Natural killer cell (primary cell): Measurements from ENCODE around the gene SRXN1. TPM values are rescaled to one million over a fixed set of nuclear protein-coding genes. Genes with fewer than 3 reads are reported as not detected.

Experiments used
- ATAC-seq, 3 donors: fragments of 150-1000 bp in 2 of 3; fragments of 200-7000 bp in 1 of 3; cut with Tn5 transposase; 1 replicate in 1 of 3; 2 replicates in 2 of 3; pipeline ENCODE4 v1.10.0; 2021; ENCODE audit warnings: mild to moderate bottlenecking in 2 of 3, moderate library complexity in 2 of 3
- DNase-seq, 2 donors: peaks; one replicate each; pipeline versions ENCODE4 v3.0.0 to v3.0.0-alpha.2; 2013 to 2021; ENCODE audit warnings: mixed read lengths in 1 of 2
- H3K27ac ChIP-seq: one replicate; pipeline ENCODE4 v1.5.1; 2013; ENCODE audit warnings: mild to moderate bottlenecking, low read length
- H3K27me3 ChIP-seq: one replicate; pipeline ENCODE4 v1.6.1; 2013; ENCODE audit warnings: low read length; ENCODE audit not compliant: control insufficient read depth, insufficient read depth
- H3K36me3 ChIP-seq: one replicate; pipeline ENCODE4 v1.6.1; 2013; ENCODE audit warnings: low read length; ENCODE audit not compliant: control insufficient read depth, insufficient read depth
- H3K4me1 ChIP-seq: one replicate; pipeline ENCODE4 v1.6.1; 2013; ENCODE audit warnings: low read length; ENCODE audit not compliant: control insufficient read depth, insufficient read depth
- H3K4me3 ChIP-seq: one replicate; pipeline ENCODE4 v1.5.1; 2013; ENCODE audit warnings: low read length
- H3K9me3 ChIP-seq: one replicate; pipeline ENCODE4 v1.6.1; 2013; ENCODE audit warnings: low read length; ENCODE audit not compliant: control insufficient read depth, insufficient read depth
- H3K27ac Mint-ChIP-seq, 2 donors: one replicate each; pipeline ENCODE4 v1.8.0; 2022; ENCODE audit warnings: mild to moderate bottlenecking in 2 of 2, mixed read lengths in 2 of 2, moderate library complexity in 1 of 2
- H3K27me3 Mint-ChIP-seq, 2 donors: one replicate each; pipeline ENCODE4 v1.8.0; 2022; ENCODE audit warnings: low read depth in 2 of 2, mixed read lengths in 2 of 2
- H3K36me3 Mint-ChIP-seq: one replicate; pipeline ENCODE4 v1.8.0; 2022; ENCODE audit warnings: mixed read lengths
- H3K4me1 Mint-ChIP-seq, 2 donors: one replicate each; pipeline ENCODE4 v1.8.0; 2022; ENCODE audit warnings: mixed read lengths in 2 of 2
- H3K4me3 Mint-ChIP-seq: one replicate; pipeline ENCODE4 v1.8.0; 2022; ENCODE audit warnings: mild to moderate bottlenecking, moderate library complexity, mixed read lengths
- H3K9me3 Mint-ChIP-seq, 2 donors: one replicate each; pipeline ENCODE4 v1.8.0; 2022; ENCODE audit warnings: mixed read lengths in 2 of 2
- WGBS: methylation state at CpG from one replicate; pipeline ENCODE4 v1.1.7; 2013; ENCODE audit warnings: missing lambda C conversion rate; ENCODE audit not compliant: insufficient coverage; 5-methylcytosine and 5-hydroxymethylcytosine counted together
- intact Hi-C: fragments of 100-400 bp; cut with micrococcal nuclease; formaldehyde crosslinking; loops from one replicate; pipeline ENCODE4 v1.14.2; 2022
- total RNA-seq, 4 donors: library from RNA; stranded (reverse); fragments of 120-200 nt in 1 of 4; gene quantifications; one replicate each; pipeline versions ENCODE4 v1.2.3 to v1.2.4, GENCODE V29; 2013 to 2022
- TF ChIP-seq, protein P1 (sequence below): fragments of 200-600 bp; IDR thresholded peaks from one replicate; pipeline ENCODE4 v1.8.0; 2022; ENCODE audit warnings: antibody characterized with exemption

SRXN1 gene
- total RNA-seq, 3 donors from 2014 or later (not counting 1 experiment from before 2014, with no cell fraction given), result 9.1 to 16.7 (median 11.6) TPM

DNA sequence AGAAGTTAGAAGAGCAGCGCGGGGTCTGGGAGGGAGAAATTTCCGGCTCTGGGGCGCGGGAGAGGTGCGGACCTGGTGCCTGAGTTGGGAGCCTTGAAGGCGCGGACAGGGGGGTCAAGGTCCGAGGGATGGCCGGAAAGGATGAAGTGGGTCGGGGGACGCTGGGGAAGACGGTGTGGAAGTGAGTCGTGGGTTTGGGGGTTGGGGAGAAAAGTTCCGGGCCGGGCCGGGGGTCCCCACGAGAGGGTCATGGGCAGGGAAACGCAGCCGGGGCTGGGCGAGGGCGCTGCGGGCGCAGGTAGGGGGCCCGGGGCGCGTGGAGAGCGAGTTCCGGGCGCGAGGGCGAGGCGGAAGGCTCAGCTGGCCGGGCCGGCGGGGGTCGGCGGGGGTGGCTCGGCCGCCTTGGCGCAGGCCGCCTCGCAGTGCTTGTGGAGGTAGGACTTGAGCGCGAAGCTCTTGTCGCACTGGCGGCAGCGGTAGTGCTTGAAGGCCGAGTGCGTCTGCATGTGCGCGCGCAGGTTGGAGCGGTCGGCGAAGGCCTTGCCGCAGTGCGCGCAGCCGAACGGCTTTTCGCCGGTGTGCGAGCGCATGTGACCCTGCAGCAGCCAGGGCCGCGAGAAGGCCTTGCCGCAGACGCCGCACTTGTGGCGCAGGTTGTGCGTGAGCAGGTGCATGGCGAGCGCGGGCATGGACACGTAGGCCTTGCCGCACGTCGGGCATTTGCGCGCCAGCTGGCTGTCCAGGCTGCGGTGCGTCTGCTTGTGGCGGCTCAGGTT is 10.5 kb upstream of the SRXN1 start:
- H3K27ac Mint-ChIP-seq, result no peak overlapping the region
- TF ChIP-seq, protein P1, sequence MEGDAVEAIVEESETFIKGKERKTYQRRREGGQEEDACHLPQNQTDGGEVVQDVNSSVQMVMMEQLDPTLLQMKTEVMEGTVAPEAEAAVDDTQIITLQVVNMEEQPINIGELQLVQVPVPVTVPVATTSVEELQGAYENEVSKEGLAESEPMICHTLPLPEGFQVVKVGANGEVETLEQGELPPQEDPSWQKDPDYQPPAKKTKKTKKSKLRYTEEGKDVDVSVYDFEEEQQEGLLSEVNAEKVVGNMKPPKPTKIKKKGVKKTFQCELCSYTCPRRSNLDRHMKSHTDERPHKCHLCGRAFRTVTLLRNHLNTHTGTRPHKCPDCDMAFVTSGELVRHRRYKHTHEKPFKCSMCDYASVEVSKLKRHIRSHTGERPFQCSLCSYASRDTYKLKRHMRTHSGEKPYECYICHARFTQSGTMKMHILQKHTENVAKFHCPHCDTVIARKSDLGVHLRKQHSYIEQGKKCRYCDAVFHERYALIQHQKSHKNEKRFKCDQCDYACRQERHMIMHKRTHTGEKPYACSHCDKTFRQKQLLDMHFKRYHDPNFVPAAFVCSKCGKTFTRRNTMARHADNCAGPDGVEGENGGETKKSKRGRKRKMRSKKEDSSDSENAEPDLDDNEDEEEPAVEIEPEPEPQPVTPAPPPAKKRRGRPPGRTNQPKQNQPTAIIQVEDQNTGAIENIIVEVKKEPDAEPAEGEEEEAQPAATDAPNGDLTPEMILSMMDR, result no peak
- Histone ChIP-seq H3K4me1 (peaks cover 7% of the 10 kb centered on the region), H3K27me3 (peaks cover 19% of the 10 kb centered on the region), H3K27ac (no peak overlapping the region), H3K4me3 (no peak overlapping the region), H3K9me3 (no peaks in the 10 kb centered on the region), H3K36me3 (no peaks in the 10 kb centered on the region)
- no peak overlapping the region for H3K4me3 Mint-ChIP-seq
- ATAC-seq (no peak), DNase-seq (no peak)
- intact Hi-C loops, result no loop called here
- no peaks in the 10 kb centered on the region for H3K36me3 Mint-ChIP-seq
- no peaks in the 10 kb centered on the region for H3K9me3 Mint-ChIP-seq
- H3K27me3 Mint-ChIP-seq, result peaks cover 36 to 43% of the 10 kb centered on the region in 2 donors
- WGBS, result 11% methylated on average over 84 of the region's 84 CpGs
- H3K4me1 Mint-ChIP-seq, result peaks cover 0 to 17% of the 10 kb centered on the region in 2 donors

DNA sequence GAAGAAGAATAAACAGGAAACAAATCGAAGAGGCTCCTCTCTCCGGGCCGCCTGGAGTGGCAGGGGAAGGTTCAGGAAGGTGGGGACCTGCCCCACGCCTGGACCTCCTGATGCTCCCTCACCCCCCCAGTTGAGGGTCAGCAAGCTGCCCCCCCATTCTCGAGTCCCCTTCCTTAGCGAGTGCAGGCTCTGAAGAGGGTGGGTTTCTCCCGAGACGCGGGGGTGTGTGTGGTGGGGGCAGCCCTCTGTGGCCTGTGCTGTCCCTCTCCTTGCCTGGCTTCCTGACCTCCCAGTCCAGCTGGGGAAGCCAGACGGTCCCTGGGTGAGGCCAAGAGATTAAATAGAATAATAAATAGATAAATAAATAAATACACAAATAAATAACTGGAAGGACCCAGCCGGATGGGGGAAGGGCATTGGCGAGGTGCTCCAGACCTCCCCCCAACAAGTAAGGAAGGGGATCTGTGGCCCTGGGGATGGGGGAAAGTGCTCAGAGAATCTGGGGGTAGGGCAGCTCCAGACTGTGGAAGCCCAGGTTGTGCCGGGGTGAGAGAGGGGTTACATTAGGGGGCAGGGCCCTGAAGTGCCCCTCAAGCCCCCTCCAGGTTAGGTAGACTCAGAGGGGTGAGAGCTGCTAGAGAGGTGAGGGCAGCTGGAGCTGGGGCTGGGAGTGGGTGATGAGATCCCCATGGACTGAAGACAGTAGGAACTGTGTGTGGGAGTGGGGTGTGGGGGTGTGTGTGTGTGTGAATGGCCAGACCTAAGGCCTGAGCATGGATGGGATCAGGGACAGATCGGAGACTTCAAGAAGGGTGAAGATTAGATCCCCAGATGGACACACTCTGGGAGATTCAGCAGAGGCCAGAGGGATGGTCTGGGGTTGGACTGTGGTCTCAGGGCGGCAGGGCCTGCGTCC is 9.5 kb upstream of the SRXN1 start:
- peaks cover 7% of the 10 kb centered on the region for H3K4me1 ChIP-seq

DNA sequence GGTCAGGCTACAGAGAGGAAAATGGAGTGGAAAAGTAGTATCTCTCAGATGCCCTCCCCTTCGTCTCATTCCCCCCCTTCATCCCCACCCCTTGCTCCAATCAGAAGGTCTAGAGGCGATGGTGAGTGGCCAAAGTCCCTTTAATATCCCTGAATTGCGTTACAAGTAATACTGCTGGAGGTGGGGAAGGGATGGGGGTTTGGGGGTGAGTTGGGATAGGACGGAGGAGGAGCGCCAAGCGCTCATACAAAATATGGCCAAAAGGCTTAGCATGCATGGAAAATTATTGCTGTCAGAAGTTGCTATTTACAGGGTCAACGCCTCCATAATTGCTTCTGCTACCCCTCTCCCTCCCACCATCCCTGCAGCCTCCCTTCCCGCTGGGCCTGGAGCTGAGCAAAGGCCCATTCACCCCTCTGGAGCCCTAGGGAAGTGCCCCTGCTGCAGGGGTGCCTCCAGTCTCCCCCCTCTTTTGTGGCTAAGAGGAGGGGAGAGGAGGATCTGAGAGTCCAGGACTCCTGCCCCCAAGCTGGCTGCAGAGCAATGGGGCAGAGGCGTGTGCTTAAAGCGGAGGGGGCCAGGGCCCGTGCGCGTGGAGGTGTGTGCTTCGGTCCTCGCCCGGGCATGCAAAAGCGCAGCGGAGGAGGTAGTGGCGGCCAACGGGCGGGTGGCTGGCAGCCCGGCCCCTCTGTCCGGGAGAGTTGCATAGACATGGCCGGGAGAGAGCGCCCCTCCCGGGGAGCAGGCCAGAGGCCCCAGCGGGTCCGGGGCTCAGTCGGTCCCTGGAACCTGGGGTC is 8.7 kb upstream of the SRXN1 start:
- Mint-ChIP-seq H3K27me3 (peaks cover 52 to 55% of the 10 kb centered on the region in 2 donors), H3K9me3 (no peaks in the 10 kb centered on the region), H3K4me3 (no peak overlapping the region), H3K36me3 (no peaks in the 10 kb centered on the region), H3K27ac (no peak overlapping the region), H3K4me1 (peaks cover 0 to 12% of the 10 kb centered on the region in 2 donors)
- H3K36me3 ChIP-seq, result no peaks in the 10 kb centered on the region
- peaks cover 19% of the 10 kb centered on the region for H3K27me3 ChIP-seq
- ATAC-seq (no peak), DNase-seq (no peak)
- H3K4me1 ChIP-seq, result peaks cover 7% of the 10 kb centered on the region
- intact Hi-C loops, result no loop called here
- no peak overlapping the region for H3K27ac ChIP-seq
- TF ChIP-seq, protein P1, result no peak
- 43% methylated on average over 28 of the region's 29 CpGs for WGBS
- H3K4me3 ChIP-seq, result no peak overlapping the region
- H3K9me3 ChIP-seq, result no peaks in the 10 kb centered on the region

More for the DNA sequence above, 9.5 kb upstream of the SRXN1 start:
- H3K27ac ChIP-seq, result no peak overlapping the region
- Mint-ChIP-seq H3K36me3 (no peaks in the 10 kb centered on the region), H3K27me3 (peaks cover 45 to 53% of the 10 kb centered on the region in 2 donors), H3K9me3 (no peaks in the 10 kb centered on the region), H3K27ac (no peak overlapping the region), H3K4me3 (no peak overlapping the region), H3K4me1 (peaks cover 0 to 16% of the 10 kb centered on the region in 2 donors)
- no peak overlapping the region for H3K4me3 ChIP-seq
- TF ChIP-seq, protein P1, result no peak
- WGBS, result 45% methylated on average over 11 of the region's 16 CpGs
- no peaks in the 10 kb centered on the region for H3K9me3 ChIP-seq
- no peak for ATAC-seq
- peaks cover 19% of the 10 kb centered on the region for H3K27me3 ChIP-seq
- intact Hi-C loops, result no loop called here
- no peak for DNase-seq
- H3K36me3 ChIP-seq, result no peaks in the 10 kb centered on the region
